ENCODE data around the gene TMEM114.

Gene TMEM114

DNA sequence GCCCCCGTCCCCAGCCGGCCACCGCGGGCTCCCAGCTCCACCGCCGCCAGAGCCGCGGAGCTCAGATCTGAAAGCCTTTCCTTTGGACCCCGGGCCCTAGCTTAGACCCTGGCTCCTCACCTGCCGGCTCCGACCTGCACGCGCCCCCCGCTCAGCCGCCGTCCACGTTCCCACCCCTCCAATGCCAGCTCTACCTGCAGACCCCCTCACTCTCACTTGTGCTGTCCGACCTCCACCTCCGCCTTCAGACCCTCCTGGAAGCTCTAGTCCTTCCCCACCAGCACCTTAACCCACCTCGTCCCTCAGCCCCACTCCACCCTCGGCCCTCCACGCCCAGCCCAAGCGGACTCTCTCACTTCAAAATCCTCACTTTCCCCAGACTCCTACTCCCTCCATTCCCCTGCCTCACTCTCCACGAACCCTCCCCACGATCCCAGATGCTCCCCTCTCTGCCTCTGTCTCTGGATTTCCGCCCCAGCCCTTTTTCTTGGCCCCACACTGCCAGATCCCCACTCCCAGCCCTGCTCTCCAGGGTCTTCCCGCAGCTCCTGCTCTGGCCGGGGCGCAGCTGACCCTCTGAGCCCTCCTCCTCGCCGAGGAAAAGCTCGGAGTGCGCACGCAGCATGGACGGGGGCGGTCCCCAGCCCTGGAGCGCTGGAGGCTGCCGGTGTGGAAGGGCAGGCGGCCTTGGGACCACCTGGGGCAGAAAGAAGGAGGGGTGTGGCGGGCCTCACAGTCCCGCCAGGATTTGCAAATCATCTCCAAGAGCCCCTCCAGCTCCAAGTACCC is at the start of gene TMEM114:
TSS of gene TMEM114 (minus strand) at position 612 of the 789 bp plus-strand sequence. CDS start 673 bp downstream, outside the sequence.
- no peak for TF ChIP-seq ZFX (IDR thresholded peaks at IDR 0.05; ENCODE audit: borderline replicate concordance)
- TF ChIP-seq, protein P1, sequence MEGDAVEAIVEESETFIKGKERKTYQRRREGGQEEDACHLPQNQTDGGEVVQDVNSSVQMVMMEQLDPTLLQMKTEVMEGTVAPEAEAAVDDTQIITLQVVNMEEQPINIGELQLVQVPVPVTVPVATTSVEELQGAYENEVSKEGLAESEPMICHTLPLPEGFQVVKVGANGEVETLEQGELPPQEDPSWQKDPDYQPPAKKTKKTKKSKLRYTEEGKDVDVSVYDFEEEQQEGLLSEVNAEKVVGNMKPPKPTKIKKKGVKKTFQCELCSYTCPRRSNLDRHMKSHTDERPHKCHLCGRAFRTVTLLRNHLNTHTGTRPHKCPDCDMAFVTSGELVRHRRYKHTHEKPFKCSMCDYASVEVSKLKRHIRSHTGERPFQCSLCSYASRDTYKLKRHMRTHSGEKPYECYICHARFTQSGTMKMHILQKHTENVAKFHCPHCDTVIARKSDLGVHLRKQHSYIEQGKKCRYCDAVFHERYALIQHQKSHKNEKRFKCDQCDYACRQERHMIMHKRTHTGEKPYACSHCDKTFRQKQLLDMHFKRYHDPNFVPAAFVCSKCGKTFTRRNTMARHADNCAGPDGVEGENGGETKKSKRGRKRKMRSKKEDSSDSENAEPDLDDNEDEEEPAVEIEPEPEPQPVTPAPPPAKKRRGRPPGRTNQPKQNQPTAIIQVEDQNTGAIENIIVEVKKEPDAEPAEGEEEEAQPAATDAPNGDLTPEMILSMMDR (IDR thresholded peaks at IDR 0.05) = no peak
- H3K27ac ChIP-seq = no peak within 1 kb of the TSS

DNA sequence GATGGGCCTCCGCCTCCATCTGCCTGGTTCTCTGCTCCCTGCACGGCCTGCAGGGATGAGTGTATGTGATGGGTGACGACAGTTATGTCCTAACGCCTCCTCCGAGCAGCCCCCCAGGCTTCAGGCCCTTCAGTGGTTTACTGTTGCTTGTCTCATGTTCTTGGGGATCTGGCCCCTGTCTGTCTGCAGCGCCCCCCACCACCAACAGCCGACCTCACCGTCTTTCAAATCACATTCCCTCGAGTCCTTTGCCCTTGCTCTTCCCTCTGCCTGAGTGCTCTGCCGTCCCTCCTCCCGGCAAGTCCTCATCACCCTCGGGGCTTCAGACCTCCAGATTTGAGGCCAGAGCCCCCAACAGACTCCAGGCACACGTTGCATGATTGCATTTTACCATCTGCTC is 49.4 kb upstream of the TMEM114 start:
- TF ChIP-seq ZFX (IDR thresholded peaks at IDR 0.05; ENCODE audit: borderline replicate concordance) = no peak
- TF ChIP-seq, protein P1 (IDR thresholded peaks at IDR 0.05) = no peak
- no peak overlapping the region for H3K27ac ChIP-seq

DNA sequence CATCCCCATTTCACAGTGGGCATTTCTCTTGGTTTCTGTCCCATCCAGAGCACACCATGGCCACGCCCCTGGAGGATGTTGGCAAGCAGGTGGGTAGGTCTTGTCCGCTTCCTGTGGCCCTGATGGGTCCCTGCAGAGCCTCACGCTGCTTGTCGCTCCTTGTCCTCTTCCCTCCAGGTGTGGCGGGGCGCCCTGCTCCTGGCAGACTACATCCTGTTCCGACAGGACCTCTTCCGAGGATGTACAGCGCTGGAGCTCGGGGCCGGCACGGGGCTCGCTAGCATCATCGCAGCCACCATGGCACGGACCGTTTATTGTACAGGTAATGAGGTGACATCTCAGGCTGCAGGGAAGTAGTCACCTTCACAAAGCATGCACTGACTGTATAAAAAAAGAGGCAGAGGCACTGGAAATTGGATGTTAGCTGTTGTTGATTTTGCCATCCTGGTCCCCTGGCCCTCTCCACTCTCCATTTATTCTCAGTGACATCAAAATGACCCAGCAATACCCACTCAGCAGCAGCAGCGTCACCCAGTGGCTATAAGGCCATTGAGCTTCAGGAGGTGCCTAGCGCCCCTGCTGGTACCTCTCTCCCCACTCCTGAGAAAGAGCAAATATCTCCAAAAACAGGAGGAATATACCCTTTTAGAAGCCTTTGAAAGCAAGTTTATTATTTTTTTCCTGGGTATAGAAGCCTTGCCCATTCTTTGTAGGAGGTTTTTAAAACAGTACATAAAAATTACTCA is 44.9 kb upstream of the TMEM114 start:
- TF ChIP-seq, protein P1 (IDR thresholded peaks at IDR 0.05) = peak; percentile 38
- no peak for TF ChIP-seq ZFX (IDR thresholded peaks at IDR 0.05; ENCODE audit: borderline replicate concordance)
- H3K27ac ChIP-seq = no peak overlapping the region

DNA sequence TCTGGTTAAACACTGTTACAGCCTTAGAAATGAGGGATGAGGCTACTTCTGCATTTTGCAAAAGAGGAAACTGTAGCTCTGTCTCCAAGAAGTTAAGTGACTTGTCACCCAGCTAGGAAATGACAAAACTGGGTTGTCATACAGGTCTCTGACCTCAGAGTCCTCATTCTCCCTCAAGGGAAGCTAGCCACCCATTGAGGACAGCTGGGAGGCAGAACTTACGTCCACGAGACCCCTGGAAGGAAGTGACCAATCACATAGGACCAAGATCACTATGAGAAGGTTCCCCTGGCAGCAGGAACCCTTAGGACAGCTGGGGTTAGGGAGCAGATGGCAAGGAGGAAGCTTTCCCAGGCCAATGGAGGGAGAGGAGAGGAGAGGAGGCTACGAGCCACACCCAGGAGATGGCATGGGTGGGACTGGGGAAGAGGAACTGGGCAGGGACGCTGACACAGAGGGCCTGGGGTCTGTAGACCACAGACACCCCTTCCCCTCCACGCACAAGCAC is 42.4 kb upstream of the TMEM114 start:
- H3K27ac ChIP-seq = no peak overlapping the region
- TF ChIP-seq, protein P1 (IDR thresholded peaks at IDR 0.05) = no peak
- no peak for TF ChIP-seq ZFX (IDR thresholded peaks at IDR 0.05; ENCODE audit: borderline replicate concordance)

DNA sequence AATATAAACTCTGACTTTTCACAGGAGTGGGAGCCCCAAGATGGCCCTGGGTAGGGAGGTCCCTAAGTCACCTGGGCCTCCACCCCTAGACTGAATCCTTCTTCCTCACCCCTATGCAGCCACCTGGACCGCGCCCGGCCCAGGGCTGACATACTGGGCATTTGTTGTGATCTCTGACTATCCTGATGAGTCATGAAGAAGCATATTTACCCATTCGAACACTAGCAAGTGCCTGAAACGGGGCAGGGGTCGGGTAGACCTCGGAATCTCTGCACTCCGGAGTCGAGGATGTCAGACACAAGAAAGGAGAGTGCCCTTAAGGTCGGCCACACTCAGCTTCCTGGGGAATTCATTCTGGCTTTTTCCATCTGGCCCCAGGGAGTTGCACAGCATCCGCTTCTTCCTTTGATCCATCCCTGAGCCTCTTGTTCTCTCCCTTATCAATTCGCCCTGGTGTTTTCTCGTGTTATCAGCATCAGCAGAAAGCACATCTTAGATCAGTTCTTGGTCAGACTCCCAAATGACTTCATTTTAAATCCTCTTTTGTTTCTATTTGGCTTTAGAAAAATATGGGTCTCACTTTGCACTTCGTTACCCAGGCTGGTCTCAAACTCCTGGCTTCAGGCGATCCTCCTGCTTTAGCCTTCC is 41.6 kb upstream of the TMEM114 start:
- no peak overlapping the region for H3K27ac ChIP-seq
- no peak for TF ChIP-seq ZFX (IDR thresholded peaks at IDR 0.05; ENCODE audit: borderline replicate concordance)
- TF ChIP-seq, protein P1 (IDR thresholded peaks at IDR 0.05) = no peak

DNA sequence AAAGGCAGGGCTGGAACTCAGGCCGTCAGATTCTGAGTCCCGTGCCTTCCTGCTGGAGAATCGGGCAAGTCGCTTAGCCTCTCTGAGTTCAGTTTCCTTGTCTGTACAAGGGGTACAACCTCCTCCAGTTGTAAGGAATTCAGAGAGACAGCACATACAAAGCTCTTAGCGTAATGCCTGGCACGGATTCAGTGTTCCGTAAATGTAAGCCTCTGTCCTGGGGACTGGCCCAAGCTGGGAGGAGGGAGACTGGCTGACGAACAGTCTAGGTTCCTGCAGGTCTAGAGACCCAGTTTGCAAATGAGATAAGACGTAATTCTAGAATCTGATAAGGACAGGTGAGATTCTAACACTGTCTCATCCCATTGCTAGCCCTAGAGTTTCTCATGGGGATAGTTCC is 41.1 kb upstream of the TMEM114 start:
- no peak overlapping the region for H3K27ac ChIP-seq
- no peak for TF ChIP-seq ZFX (IDR thresholded peaks at IDR 0.05; ENCODE audit: borderline replicate concordance)
- TF ChIP-seq, protein P1 (IDR thresholded peaks at IDR 0.05) = no peak
